ENCODE measurements around the gene EIPR1.
"Not testable (repeated sequence)": the region's sequence is repeated elsewhere in the genome, so short reads cannot be mapped to it uniquely, and the experiment has no call there.

Gene EIPR1

DNA sequence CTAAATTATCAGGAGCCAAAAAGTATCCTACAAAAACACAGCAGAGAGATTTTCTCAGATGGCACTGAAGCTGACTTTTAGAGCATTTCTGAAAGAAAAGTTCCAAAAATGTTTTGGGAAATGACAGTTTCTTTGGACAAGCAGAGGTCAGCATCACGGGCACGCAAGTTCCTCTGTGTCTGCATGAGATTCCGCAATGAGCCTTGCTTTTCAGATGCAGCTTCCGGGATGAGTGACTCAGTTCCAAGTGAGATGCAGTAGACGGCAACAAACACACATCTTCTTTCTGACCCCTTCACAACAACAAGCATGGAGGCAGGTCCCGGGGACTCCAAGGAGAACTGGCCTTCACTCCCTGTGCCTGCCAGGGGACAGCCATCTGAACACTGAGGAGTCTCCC, 76.6 kb downstream of the EIPR1 start:
- DNase-seq: no peak

GRCh38 chr2:3300224-3300995, 77.2 kb downstream of the EIPR1 start:
- no peak for DNase-seq

GRCh38 chr2:3299703-3300102, 77.9 kb downstream of the EIPR1 start:
- DNase-seq: no peak

- DNase-seq: no peak
These were observed 78.5 kb downstream of the EIPR1 start for GRCh38 chr2:3299130-3299529.

DNA sequence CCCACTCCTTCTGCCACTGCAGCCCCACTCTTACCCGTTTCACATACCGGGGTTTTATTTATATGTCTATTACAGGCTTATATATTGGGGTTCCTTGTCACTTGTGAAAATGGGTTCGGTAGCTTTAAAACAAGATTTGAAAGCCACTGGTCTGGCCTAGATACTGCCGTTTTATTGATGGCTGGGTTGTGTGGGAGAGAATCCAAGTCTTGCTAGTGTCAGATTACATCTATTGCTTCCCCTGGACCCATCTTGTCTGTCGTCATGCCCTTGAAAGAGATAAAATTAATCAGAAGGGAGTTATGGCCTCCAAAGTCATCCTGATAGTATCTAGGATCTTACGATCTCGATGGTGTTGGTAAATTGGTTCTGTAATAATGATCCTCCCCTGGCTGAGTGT, 79.4 kb downstream of the EIPR1 start:
- no peak for DNase-seq

GRCh38 chr2:3297523-3297922, 80.1 kb downstream of the EIPR1 start:
- DNase-seq: no peak

- DNase-seq: no peak
These were observed 81.2 kb downstream of the EIPR1 start for GRCh38 chr2:3296182-3296972.

DNA sequence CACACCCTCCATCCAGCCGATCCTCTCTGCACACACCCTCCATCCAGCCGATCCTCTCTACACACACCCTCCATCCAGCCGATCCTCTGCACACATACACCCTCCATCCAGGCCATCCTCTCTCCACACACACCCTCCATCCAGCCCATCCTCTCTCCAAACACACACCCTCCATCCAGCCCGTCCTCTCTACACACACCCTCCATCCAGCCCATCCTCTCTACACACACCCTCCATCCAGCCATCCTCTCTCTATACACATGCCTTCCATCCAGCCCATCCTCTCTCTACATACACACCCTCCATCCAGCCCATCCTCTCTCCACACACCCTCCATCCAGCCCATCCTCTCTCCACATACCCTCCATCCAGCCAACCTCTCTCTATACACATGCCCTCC, 83.1 kb downstream of the EIPR1 start:
- DNase-seq: no peak

DNA sequence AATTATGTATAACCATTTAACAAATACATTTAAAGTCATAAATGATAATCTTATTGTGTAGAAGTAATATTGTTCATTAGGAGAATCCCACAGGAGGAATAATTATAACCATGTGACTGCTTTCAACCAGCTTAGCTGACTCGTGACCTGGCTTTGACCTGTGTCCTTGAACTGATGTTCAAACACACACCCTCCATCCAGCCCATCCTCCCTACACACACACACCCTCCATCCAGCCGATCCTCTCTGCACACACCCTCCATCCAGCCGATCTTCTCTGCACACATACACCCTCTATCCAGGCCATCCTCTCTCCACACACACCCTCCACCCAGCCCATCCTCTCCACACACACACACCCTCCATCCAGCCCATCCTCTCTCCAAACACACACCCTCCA, 83.5 kb downstream of the EIPR1 start:
- no peak for DNase-seq

DNA sequence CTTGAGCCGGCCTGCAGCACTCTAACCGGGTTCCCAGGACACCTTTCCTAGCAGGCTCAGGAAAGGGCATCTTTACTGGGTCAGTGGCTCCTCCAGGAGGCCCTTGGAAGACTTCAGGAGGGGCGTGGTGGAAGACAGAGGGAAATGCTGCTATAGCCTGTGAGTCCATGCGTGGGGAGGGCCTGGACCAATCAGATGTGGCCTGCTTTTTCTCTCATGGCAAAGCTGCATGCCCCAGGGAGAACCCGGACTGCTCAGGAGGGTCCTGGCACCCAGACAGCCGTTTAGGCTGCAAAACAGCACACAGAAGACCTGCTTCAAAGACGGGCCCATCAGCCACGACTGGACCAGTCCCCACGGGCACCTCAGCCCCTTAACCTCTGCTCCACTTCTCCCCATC, 84.4 kb downstream of the EIPR1 start:
- no peak for DNase-seq

DNA sequence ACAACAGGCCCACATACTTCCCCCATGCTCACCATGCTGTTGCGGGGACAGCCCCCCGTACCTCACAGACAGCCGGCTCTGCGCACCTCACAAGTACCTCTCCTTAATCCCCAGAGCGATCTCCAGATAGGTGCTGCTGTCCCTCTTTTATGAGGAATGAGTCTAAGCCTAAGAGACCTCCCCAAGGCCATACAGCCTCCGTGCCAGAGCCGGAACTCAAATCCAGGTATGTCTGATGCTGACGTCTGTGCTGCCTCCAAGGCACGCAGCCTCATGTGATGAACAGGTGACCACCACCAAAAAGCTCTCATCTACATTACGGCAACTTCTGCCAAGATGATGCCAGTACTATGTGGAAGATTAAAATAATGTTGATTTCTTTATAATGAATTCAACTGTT, 85.2 kb downstream of the EIPR1 start:
- DNase-seq: no peak

- no peak for DNase-seq
These were observed 85.9 kb downstream of the EIPR1 start for GRCh38 chr2:3291750-3292149.

DNA sequence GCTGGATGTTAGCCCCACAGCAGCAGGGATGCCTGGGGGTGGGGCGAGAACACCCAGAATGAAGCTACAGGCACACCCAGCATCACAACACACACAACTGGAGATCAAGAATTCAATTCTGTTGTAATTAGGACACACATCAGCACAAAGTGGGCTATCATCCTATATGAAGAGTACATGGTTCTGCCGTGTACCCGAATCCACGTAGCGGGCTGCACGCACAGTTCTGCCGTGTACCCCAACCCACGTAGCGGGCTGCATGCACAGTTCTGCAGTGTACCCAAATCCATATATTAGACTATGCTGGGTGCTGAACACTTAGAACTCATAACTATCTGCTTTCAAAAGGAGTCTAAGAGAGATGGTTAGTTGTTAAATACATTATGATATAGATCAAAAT, 86.5 kb downstream of the EIPR1 start:
- DNase-seq: no peak

DNA sequence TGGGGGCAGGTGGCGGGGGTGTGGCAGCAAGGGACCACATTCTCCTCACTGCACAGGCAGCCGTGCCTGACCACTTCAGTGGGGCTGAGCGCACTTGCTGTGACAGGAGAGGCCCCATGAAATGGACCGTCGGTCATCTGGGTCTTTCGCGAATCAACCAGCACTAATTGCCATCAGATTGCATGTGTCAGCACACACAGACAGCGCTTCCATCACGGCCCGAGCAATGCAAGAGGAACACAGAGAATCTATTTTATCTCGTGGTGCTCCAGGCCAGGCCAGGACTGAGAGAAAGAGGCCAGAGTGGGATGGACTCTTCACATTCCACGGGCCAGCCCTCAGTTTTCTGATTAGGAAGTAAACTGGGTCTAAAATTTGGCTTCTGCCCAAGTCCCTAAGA, 87.0 kb downstream of the EIPR1 start:
- DNase-seq: no peak

- DNase-seq: no peak
These were observed 87.6 kb downstream of the EIPR1 start for GRCh38 chr2:3289971-3290370.

DNA sequence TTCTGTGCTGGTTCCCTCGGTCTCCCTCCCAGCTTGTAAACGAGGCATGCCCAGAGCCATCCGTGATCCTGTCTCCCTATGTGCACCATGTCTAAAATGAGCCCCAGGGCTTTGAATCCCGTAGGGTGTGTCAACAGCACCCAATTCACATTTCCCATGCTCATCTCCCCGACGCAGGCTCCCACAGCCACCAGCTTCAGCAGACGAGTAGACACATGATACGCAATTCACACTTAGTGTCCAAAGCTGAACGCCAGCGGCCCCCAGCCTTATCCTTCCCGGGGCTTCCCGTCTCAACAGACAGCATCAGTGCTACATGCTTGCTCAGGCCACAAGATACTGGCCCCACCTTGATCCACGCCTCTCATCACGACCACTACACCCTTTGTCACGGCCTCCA, 88.1 kb downstream of the EIPR1 start:
- DNase-seq: peak; percentile 71 to 88

DNA sequence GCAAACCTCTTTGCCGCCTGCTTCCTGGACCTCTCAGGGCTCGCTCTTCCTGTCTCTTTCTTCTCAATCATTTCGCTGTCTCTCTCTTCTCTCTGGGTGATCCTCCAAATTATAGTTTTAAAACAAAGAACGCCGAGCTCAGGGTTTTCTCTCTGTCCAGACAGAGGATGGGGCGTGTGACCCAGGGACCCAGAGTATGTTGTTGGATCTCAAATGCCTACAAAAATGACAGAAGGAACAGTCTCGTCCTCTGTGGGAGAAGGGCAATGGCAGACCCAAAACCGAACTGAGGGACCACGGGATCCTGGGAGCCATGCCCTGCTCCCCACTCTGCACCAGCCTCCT, 88.5 kb downstream of the EIPR1 start:
- DNase-seq: no peak

GRCh38 chr2:3288470-3289170, 89.0 kb downstream of the EIPR1 start:
- DNase-seq: peak; percentile 60 to 88

- peak in 1 of 2 experiments; percentile 45 for DNase-seq
These were observed 89.7 kb downstream of the EIPR1 start for GRCh38 chr2:3287896-3288295.

DNA sequence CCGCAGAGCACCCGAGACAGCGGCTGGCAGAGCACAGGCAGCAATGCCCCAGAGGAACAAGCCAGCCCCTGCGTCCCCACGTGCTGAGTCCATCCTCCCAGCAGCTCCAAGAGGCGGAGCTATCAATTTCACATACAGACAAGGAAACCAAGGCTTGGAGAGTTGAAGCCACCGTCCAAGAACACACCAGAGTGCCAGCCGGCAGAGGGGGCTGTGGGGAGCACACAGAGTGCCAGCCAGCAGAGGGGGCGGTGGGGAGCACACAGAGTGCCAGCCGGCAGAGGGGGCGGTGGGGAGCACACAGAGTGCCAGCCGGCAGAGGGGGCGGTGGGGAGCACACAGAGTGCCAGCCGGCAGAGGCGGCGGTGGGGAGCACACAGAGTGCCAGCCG, 91.0 kb downstream of the EIPR1 start:
- not testable (repeated sequence) for DNase-seq

- peak; percentile 68 to 83 for DNase-seq
These were observed 91.5 kb downstream of the EIPR1 start for GRCh38 chr2:3285901-3286645.

DNA sequence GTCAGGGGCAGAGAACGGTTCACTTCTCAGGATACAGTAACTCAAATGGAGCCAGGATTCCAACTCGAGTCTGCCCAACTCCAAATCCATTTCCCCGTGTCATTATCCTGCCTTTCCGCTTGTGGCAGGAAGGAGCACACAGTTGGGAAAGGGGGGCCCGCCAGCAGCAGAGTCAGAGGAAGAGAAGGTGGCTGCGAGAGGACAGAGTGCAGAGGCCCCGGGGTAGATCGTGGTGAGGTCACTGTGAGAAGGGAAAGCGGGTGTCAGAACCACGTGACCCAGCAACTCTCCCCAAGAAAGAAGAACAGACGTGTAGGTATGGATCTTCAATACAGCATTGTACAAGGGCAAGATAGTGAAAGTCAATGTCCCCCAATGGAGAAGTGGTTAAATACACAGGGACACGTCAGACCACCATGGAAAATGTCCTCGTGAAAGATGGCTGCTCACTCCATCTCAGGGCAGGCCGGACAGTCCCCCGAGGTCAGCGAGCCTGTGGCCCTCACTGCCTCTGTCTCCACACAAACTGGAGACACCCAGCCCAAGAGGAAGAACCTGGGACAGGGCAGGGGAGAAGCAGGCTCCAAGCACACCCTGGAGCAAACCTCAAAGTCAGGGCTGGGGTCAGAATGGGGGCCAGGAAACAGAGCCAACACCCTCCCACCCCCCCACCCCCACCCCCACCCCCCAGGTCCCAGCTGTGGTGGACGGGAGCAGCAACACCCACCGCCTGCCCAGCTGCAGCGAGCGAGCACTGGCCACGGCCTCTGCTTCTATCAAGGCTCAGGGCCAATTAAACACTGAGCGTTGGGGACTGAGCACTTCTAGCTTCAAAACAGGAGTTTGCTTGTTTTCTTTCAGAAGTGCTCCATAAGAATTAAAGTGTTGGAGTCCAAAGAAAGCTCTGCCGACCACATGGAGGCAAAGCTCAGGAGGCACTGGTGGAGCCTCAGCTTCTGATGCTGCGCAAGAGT, 92.7 kb downstream of the EIPR1 start:
- no peak for DNase-seq
